DOHH2 (cell line): ENCODE measurements around the gene SLC6A1.

Experiments
- H3F3A ChIP-seq: fragments of 200-600 bp; sonication (generic), shearing (Covaris generic); 2 replicates; pipeline ENCODE4 v1.6.0; 2016; ENCODE audit warnings: antibody characterized with exemption, mild to moderate bottlenecking; ENCODE audit not compliant: control insufficient read depth, insufficient read depth
- H3K27ac ChIP-seq: fragments of 200-600 bp; sonication (generic); 2 replicates; pipeline ENCODE4 v1.5.1; 2014; ENCODE audit warnings: low read depth, mild to moderate bottlenecking, low read length, moderate library complexity
- H3K27me3 ChIP-seq: fragments of 200-600 bp; sonication (generic); 2 replicates; pipeline ENCODE4 v1.6.1; 2014; ENCODE audit warnings: mild to moderate bottlenecking, low read length, mixed read lengths; ENCODE audit not compliant: control insufficient read depth
- H3K36me3 ChIP-seq: fragments of 200-600 bp; sonication (generic); 2 replicates; pipeline ENCODE4 v1.6.1; 2014; ENCODE audit warnings: mild to moderate bottlenecking, low read length, moderate library complexity, mixed read lengths; ENCODE audit not compliant: control insufficient read depth
- H3K4me1 ChIP-seq: fragments of 200-600 bp; sonication (generic); 2 replicates; pipeline ENCODE4 v1.6.1; 2014; ENCODE audit warnings: mild to moderate bottlenecking, low read length, mixed read lengths; ENCODE audit not compliant: control insufficient read depth
- H3K4me2 ChIP-seq: fragments of 200-600 bp; sonication (generic); 2 replicates; pipeline ENCODE4 v1.6.0; 2014; ENCODE audit warnings: mild to moderate bottlenecking, low read length, moderate library complexity
- H3K4me3 ChIP-seq: fragments of 200-600 bp; sonication (generic); 2 replicates; pipeline ENCODE4 v1.5.1; 2014; ENCODE audit warnings: mild to moderate bottlenecking, low read length, mixed read lengths
- H3K79me2 ChIP-seq: fragments of 200-600 bp; sonication (generic); 2 replicates; pipeline ENCODE4 v1.6.1; 2014; ENCODE audit warnings: mild to moderate bottlenecking, low read length, mixed read lengths; ENCODE audit not compliant: control insufficient read depth
- H3K9me2 ChIP-seq: fragments of 200-600 bp; sonication (generic); replicated peaks from 2 replicates; pipeline ENCODE4 v1.6.1; 2014; ENCODE audit warnings: mild to moderate bottlenecking, low read length, mixed read lengths; ENCODE audit not compliant: control insufficient read depth
- H3K9me3 ChIP-seq: fragments of 200-600 bp; sonication (generic); 2 replicates; pipeline ENCODE4 v1.6.1; 2014; ENCODE audit warnings: antibody characterized with exemption, low read length, mixed read lengths; ENCODE audit not compliant: control insufficient read depth, insufficient read depth
- H4K20me1 ChIP-seq: fragments of 200-600 bp; sonication (generic); 2 replicates; pipeline ENCODE4 v1.6.0; 2014; ENCODE audit warnings: low read depth, mild to moderate bottlenecking, antibody characterized with exemption, low read length, moderate library complexity; ENCODE audit not compliant: control insufficient read depth, insufficient read depth
- EZH2phosphoT487 ChIP-seq: fragments of 200-600 bp; sonication (generic); IDR thresholded peaks from 2 replicates; pipeline ENCODE4 v1.6.1; 2017; ENCODE audit warnings: borderline replicate concordance, mild to moderate bottlenecking, antibody characterized with exemption, low read length, moderate library complexity, mixed read lengths
- TF ChIP-seq, protein P1 (sequence below): fragments of 200-600 bp; sonication (generic); IDR thresholded peaks from one replicate; pipeline ENCODE4 v1.5.1; 2014; ENCODE audit warnings: antibody characterized with exemption, mild to moderate bottlenecking, low read depth, low read length; ENCODE audit not compliant: poor library complexity, severe bottlenecking

Gene SLC6A1

DNA sequence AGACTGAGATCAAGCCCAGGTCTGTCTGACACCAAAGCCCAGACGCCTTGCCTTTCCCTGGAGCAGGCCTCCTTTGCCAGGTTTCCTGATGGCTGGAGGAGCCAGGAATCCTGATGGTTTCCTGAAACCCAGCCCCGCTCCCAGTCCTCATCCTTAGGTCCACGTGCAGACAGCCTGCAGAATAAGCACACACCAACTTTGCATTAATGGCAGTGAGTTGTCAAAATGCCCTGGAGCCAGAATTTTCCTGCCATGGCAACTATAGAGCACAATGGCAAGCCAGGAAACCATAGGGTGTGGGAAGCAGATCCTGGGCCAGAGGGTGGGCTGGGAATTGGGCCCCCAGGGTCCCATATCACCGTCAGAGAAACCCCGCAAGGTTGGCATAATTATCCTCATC lies 94.3 kb downstream of the SLC6A1 start:
- no peak overlapping the region for H3K27ac ChIP-seq
- no peak overlapping the region for H3K4me2 ChIP-seq
- H3K9me2 ChIP-seq: no peaks in the 10 kb centered on the region
- no peaks in the 10 kb centered on the region for H3K36me3 ChIP-seq
- no peak for TF ChIP-seq EZH2phosphoT487
- TF ChIP-seq, protein P1, sequence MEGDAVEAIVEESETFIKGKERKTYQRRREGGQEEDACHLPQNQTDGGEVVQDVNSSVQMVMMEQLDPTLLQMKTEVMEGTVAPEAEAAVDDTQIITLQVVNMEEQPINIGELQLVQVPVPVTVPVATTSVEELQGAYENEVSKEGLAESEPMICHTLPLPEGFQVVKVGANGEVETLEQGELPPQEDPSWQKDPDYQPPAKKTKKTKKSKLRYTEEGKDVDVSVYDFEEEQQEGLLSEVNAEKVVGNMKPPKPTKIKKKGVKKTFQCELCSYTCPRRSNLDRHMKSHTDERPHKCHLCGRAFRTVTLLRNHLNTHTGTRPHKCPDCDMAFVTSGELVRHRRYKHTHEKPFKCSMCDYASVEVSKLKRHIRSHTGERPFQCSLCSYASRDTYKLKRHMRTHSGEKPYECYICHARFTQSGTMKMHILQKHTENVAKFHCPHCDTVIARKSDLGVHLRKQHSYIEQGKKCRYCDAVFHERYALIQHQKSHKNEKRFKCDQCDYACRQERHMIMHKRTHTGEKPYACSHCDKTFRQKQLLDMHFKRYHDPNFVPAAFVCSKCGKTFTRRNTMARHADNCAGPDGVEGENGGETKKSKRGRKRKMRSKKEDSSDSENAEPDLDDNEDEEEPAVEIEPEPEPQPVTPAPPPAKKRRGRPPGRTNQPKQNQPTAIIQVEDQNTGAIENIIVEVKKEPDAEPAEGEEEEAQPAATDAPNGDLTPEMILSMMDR: no peak
- H3K4me1 ChIP-seq: no peaks in the 10 kb centered on the region
- no peaks in the 10 kb centered on the region for H3K27me3 ChIP-seq
- no peaks in the 10 kb centered on the region for H3K79me2 ChIP-seq
- H3K4me3 ChIP-seq: no peak overlapping the region
- H4K20me1 ChIP-seq: no peaks in the 10 kb centered on the region
- H3K9me3 ChIP-seq: no peaks in the 10 kb centered on the region
- H3F3A ChIP-seq: no peaks in the 10 kb centered on the region

DNA sequence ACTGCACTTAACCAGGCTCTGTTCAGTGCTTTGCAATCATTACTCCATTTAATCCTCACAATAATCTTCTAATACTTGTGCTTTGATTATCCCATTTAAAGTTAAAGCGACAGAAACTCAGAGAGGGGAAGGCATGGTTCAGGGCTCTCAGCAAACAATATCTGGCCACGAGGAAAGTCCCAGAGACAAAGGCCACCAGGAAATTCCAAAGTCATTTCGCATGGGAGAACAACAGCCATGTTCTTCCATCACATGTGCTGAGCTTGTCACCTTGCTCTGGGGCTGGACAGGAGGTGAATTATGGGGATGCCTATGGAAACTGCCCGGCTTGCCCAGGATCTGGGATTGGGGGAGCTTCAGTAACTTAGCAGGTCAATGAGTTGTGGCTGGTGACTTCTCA lies 95.5 kb downstream of the SLC6A1 start:
- Histone ChIP-seq H3K36me3 (no peaks in the 10 kb centered on the region), H3K27me3 (no peaks in the 10 kb centered on the region), H3K79me2 (no peaks in the 10 kb centered on the region), H3K27ac (no peak overlapping the region), H3K9me2 (no peaks in the 10 kb centered on the region), H3F3A (no peaks in the 10 kb centered on the region), H3K4me1 (no peaks in the 10 kb centered on the region), H3K9me3 (no peaks in the 10 kb centered on the region; the same call in 1 of the 2 replicates), H4K20me1 (no peaks in the 10 kb centered on the region), H3K4me3 (no peak overlapping the region), H3K4me2 (no peak overlapping the region)
- no peak for TF ChIP-seq EZH2phosphoT487
- TF ChIP-seq, protein P1: no peak

DNA sequence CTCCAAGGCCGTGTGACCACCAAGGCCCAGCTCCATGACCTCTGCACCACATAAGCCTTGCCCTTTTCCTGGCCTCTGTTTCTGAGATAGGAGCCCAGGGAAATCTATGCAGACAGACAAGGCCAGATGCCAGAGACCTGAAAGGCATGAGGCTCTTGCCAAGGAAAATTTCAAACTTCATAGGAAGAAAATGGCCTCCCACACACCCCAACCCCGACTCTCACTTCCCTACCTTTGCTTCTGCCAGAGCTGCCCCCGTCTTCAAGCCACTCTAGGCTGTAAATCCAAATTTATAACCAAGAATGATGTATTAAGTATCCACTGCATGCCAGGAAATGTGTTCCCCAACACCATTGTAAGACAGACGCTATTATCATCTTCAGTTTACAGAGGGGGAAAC lies 96.3 kb downstream of the SLC6A1 start:
- H3F3A ChIP-seq: no peaks in the 10 kb centered on the region
- no peak overlapping the region for H3K4me3 ChIP-seq
- no peaks in the 10 kb centered on the region for H4K20me1 ChIP-seq
- no peaks in the 10 kb centered on the region for H3K4me1 ChIP-seq
- H3K4me2 ChIP-seq: no peak overlapping the region
- TF ChIP-seq, protein P1: no peak
- no peak for TF ChIP-seq EZH2phosphoT487
- no peaks in the 10 kb centered on the region; the same call in 1 of the 2 replicates for H3K9me3 ChIP-seq
- no peak overlapping the region for H3K27ac ChIP-seq
- no peaks in the 10 kb centered on the region for H3K9me2 ChIP-seq
- no peaks in the 10 kb centered on the region for H3K27me3 ChIP-seq
- no peaks in the 10 kb centered on the region for H3K36me3 ChIP-seq
- no peaks in the 10 kb centered on the region for H3K79me2 ChIP-seq
